Neural progenitor cell (in vitro differentiated cells): ENCODE data around the gene MYH2.

Source experiments
- EZH2phosphoT487 ChIP-seq: fragments of 200-600 bp; sonication (generic); IDR thresholded peaks from 2 replicates; pipeline ENCODE4 v1.6.1; 2017; ENCODE audit warnings: antibody characterized with exemption
- TF ChIP-seq, protein P1 (sequence below): fragments of 200-600 bp; sonication (generic); IDR thresholded peaks from 2 replicates; pipeline ENCODE4 v1.5.1; 2017; ENCODE audit warnings: antibody characterized with exemption, mild to moderate bottlenecking

GRCh38 chr17:10574324-10574723, 24.9 kb upstream of the MYH2 start:
- TF ChIP-seq, protein P1, sequence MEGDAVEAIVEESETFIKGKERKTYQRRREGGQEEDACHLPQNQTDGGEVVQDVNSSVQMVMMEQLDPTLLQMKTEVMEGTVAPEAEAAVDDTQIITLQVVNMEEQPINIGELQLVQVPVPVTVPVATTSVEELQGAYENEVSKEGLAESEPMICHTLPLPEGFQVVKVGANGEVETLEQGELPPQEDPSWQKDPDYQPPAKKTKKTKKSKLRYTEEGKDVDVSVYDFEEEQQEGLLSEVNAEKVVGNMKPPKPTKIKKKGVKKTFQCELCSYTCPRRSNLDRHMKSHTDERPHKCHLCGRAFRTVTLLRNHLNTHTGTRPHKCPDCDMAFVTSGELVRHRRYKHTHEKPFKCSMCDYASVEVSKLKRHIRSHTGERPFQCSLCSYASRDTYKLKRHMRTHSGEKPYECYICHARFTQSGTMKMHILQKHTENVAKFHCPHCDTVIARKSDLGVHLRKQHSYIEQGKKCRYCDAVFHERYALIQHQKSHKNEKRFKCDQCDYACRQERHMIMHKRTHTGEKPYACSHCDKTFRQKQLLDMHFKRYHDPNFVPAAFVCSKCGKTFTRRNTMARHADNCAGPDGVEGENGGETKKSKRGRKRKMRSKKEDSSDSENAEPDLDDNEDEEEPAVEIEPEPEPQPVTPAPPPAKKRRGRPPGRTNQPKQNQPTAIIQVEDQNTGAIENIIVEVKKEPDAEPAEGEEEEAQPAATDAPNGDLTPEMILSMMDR, result no peak
- no peak for TF ChIP-seq EZH2phosphoT487
